ENCODE measurements around the gene KSR1.

DNA sequence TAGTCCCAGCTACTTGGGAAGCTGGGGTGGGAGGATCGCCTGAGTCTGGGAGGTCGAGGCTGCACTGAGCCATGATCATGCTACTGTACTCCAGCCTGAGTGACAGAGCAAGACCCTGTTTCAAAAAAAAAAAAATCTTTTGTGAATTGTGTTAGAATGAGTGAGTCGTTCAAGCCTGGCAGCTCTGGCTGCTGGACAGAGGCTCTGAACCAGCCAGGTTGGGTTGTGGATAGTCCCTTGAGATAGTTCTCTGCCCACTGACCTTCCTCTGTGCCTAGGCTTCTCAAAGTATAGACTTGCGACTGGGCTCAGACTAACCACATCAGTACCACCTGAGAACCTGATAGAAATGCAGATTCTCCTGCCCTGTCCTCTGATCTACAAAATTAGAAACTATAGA, 2.2 kb upstream of the KSR1 start:
- TF ChIP-seq, protein P1, sequence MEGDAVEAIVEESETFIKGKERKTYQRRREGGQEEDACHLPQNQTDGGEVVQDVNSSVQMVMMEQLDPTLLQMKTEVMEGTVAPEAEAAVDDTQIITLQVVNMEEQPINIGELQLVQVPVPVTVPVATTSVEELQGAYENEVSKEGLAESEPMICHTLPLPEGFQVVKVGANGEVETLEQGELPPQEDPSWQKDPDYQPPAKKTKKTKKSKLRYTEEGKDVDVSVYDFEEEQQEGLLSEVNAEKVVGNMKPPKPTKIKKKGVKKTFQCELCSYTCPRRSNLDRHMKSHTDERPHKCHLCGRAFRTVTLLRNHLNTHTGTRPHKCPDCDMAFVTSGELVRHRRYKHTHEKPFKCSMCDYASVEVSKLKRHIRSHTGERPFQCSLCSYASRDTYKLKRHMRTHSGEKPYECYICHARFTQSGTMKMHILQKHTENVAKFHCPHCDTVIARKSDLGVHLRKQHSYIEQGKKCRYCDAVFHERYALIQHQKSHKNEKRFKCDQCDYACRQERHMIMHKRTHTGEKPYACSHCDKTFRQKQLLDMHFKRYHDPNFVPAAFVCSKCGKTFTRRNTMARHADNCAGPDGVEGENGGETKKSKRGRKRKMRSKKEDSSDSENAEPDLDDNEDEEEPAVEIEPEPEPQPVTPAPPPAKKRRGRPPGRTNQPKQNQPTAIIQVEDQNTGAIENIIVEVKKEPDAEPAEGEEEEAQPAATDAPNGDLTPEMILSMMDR (conservative IDR thresholded peaks at IDR 0.05; ENCODE audit: low read depth in 2 of 2), result no peak
- TF ChIP-seq EZH2 (IDR thresholded peaks at IDR 0.05; ENCODE audit: low read depth, unreplicated experiment) (no peak), NANOG (IDR thresholded peaks at IDR 0.05; ENCODE audit: borderline replicate concordance) (no peak)
- TF ChIP-seq, protein P2, sequence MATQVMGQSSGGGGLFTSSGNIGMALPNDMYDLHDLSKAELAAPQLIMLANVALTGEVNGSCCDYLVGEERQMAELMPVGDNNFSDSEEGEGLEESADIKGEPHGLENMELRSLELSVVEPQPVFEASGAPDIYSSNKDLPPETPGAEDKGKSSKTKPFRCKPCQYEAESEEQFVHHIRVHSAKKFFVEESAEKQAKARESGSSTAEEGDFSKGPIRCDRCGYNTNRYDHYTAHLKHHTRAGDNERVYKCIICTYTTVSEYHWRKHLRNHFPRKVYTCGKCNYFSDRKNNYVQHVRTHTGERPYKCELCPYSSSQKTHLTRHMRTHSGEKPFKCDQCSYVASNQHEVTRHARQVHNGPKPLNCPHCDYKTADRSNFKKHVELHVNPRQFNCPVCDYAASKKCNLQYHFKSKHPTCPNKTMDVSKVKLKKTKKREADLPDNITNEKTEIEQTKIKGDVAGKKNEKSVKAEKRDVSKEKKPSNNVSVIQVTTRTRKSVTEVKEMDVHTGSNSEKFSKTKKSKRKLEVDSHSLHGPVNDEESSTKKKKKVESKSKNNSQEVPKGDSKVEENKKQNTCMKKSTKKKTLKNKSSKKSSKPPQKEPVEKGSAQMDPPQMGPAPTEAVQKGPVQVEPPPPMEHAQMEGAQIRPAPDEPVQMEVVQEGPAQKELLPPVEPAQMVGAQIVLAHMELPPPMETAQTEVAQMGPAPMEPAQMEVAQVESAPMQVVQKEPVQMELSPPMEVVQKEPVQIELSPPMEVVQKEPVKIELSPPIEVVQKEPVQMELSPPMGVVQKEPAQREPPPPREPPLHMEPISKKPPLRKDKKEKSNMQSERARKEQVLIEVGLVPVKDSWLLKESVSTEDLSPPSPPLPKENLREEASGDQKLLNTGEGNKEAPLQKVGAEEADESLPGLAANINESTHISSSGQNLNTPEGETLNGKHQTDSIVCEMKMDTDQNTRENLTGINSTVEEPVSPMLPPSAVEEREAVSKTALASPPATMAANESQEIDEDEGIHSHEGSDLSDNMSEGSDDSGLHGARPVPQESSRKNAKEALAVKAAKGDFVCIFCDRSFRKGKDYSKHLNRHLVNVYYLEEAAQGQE (IDR thresholded peaks at IDR 0.05; ENCODE audit: unreplicated experiment), result no peak
